ENCODE results near the gene TBC1D30. TPM values are rescaled to one million over a fixed set of nuclear protein-coding genes. Genes with fewer than 3 reads are reported as not detected.
A peak's percentile ranks its signal among the peaks of the same experiment; 100 is the strongest.

Gene TBC1D30
- total RNA-seq, 4 donors from 2014 or later = 1.8 to 8.0 (median 3.5) TPM

GRCh38 chr12:64781280-64782190 lies 42.9 kb upstream of the TBC1D30 start:
- H3K4me1 ChIP-seq = peaks cover 3 to 25% (median 4%) of the 10 kb centered on the region in 3 donors
- peaks cover 0 to 66% (median 0%) of the 10 kb centered on the region in 4 donors for H3K27me3 ChIP-seq
- TF ChIP-seq POLR2A (IDR thresholded peaks at IDR 0.05) = no peak
- no peak for TF ChIP-seq CTCF (IDR thresholded peaks at IDR 0.05)
- H3K9me3 ChIP-seq = peaks cover 0 to under 1% (median 0%) of the 10 kb centered on the region in 3 donors
- peak overlapping the region; percentile 1 to 71 (median 46) for H3K27ac ChIP-seq
- DNase-seq = no peak
- 7 to 8% methylated on average over 26 to 33 of the region's 39 CpGs for WGBS, 2 donors
- H3K4me3 ChIP-seq = peak overlapping the region; percentile 46 to 70 (median 58)
- H3K36me3 ChIP-seq = no peaks in the 10 kb centered on the region
- intact Hi-C loops (cut with DNase I) = no loop called here

GRCh38 chr12:64782191-64782876 lies 42.1 kb upstream of the TBC1D30 start:
- peak overlapping the region in 1 of 4 donors; percentile 71 for H3K27ac ChIP-seq

GRCh38 chr12:64785838-64786237 lies 38.6 kb upstream of the TBC1D30 start:
- Histone ChIP-seq H3K9me3 (no peaks in the 10 kb centered on the region), H3K27ac (no peak overlapping the region), H3K4me1 (peaks cover 0 to 27% (median 3%) of the 10 kb centered on the region in 3 donors), H3K27me3 (peaks cover 0 to 58% (median 0%) of the 10 kb centered on the region in 4 donors), H3K4me3 (no peak overlapping the region), H3K36me3 (no peaks in the 10 kb centered on the region)
- intact Hi-C loops (cut with DNase I) = no loop called here
- 91 to 94% methylated on average over 6 of the region's 6 CpGs for WGBS, 2 donors
- TF ChIP-seq CTCF (IDR thresholded peaks at IDR 0.05) (no peak), POLR2A (IDR thresholded peaks at IDR 0.05) (no peak)
- DNase-seq = no peak

More at GRCh38 chr12:64782191-64782876, 42.1 kb upstream of the TBC1D30 start:
- H3K4me3 ChIP-seq = peak overlapping the region in 3 of 4 donors; percentile 46 to 70 (median 68)
- intact Hi-C loops (cut with DNase I) = no loop called here
- peaks cover 3 to 25% (median 4%) of the 10 kb centered on the region in 3 donors for H3K4me1 ChIP-seq
- WGBS, 2 donors = 52 to 55% methylated on average over 6 of the region's 6 CpGs
- no peaks in the 10 kb centered on the region for H3K36me3 ChIP-seq
- H3K27me3 ChIP-seq = peaks cover 0 to 67% (median 0%) of the 10 kb centered on the region in 4 donors
- TF ChIP-seq CTCF (IDR thresholded peaks at IDR 0.05) = no peak
- TF ChIP-seq POLR2A (IDR thresholded peaks at IDR 0.05) = no peak
- DNase-seq = no peak
- H3K9me3 ChIP-seq = no peaks in the 10 kb centered on the region

- Histone ChIP-seq H3K9me3 (no peaks in the 10 kb centered on the region), H3K36me3 (no peaks in the 10 kb centered on the region), H3K4me3 (no peak overlapping the region), H3K27me3 (peaks cover 0 to 15% (median 0%) of the 10 kb centered on the region in 4 donors), H3K4me1 (peaks cover 0 to 11% (median 0%) of the 10 kb centered on the region in 3 donors), H3K27ac (no peak overlapping the region)
- 32 to 55% methylated on average over 1 of the region's 1 CpG for WGBS, 2 donors
- no peak for TF ChIP-seq POLR2A (IDR thresholded peaks at IDR 0.05)
- no peak for TF ChIP-seq CTCF (IDR thresholded peaks at IDR 0.05)
- DNase-seq = no peak
- intact Hi-C loops (cut with DNase I) = no loop called here
Observed at GRCh38 chr12:64790166-64790565, 34.3 kb upstream of the TBC1D30 start.

GRCh38 chr12:64791036-64791435 lies 33.4 kb upstream of the TBC1D30 start:
- peaks cover 0 to 7% (median 0%) of the 10 kb centered on the region in 4 donors for H3K27me3 ChIP-seq
- intact Hi-C loops (cut with DNase I) = no loop called here
- no peaks in the 10 kb centered on the region for H3K36me3 ChIP-seq
- H3K27ac ChIP-seq = no peak overlapping the region
- DNase-seq = no peak
- H3K4me1 ChIP-seq = peaks cover 0 to 16% (median 0%) of the 10 kb centered on the region in 3 donors
- H3K9me3 ChIP-seq = no peaks in the 10 kb centered on the region
- TF ChIP-seq POLR2A (IDR thresholded peaks at IDR 0.05) = no peak
- no peak for TF ChIP-seq CTCF (IDR thresholded peaks at IDR 0.05)
- H3K4me3 ChIP-seq = no peak overlapping the region
